ENCODE measurements around the gene MRPS33. TPM values are rescaled to one million over a fixed set of nuclear protein-coding genes. Genes with fewer than 3 reads are reported as not detected.
A peak's percentile ranks its signal among the peaks of the same experiment; 100 is the strongest.
"Not testable (repeated sequence)": the region's sequence is repeated elsewhere in the genome, so short reads cannot be mapped to it uniquely, and the experiment has no call there.

The MRPS33 gene
- 10 to 100 TPM; 51.6 to 70.8 TPM for total RNA-seq

GRCh38 chr7:141014524-141015395 lies at the start of gene MRPS33:
Gene MRPS33, minus strand, starts transcription at chr7:141014952. Its CDS starts 4,319 bp downstream, at chr7:141010633.
- Mint-ChIP-seq H3K4me3 (peak within 1 kb of the TSS; percentile 93), H3K36me3 (peaks cover 7% of the 10 kb centered on the region), H3K4me1 (peaks cover 32% of the 10 kb centered on the region), H3K27me3 (peaks cover 19% of the 10 kb centered on the region), H3K9me3 (ENCODE audit: low read depth) (peaks cover 2% of the 10 kb centered on the region), H3K27ac (peak within 1 kb of the TSS; percentile 99)
- peak; percentile 97 for DNase-seq
- ATAC-seq: peak; percentile 97
- CTCF ChIA-PET: interaction anchor here (0.6 to 3.5 kb wide), 11 partner anchors 9 to 1589 kb away, joined by 3 to 27 read pairs (median 6); partner anchors contain the start of genes BRAF and SSBP1

- Mint-ChIP-seq H3K27ac (no peak overlapping the region), H3K4me3 (no peak overlapping the region), H3K9me3 (ENCODE audit: low read depth) (peaks cover 2% of the 10 kb centered on the region), H3K36me3 (no peaks in the 10 kb centered on the region), H3K4me1 (peaks cover 15% of the 10 kb centered on the region), H3K27me3 (peaks cover 16% of the 10 kb centered on the region)
- CTCF ChIA-PET: no interaction called here
- ATAC-seq (no peak), DNase-seq (no peak)
Measured at GRCh38 chr7:141057788-141058187, 43.0 kb upstream of the MRPS33 start.

GRCh38 chr7:141055146-141055545 lies 40.4 kb upstream of the MRPS33 start:
- ATAC-seq (no peak), DNase-seq (no peak)
- Mint-ChIP-seq H3K36me3 (no peaks in the 10 kb centered on the region), H3K27me3 (peaks cover 18% of the 10 kb centered on the region), H3K4me3 (no peak overlapping the region), H3K4me1 (peaks cover 24% of the 10 kb centered on the region), H3K9me3 (ENCODE audit: low read depth) (no peaks in the 10 kb centered on the region), H3K27ac (no peak overlapping the region)
- CTCF ChIA-PET: no interaction called here

GRCh38 chr7:141053626-141054025 lies 38.9 kb upstream of the MRPS33 start:
- peak overlapping the region; percentile 14 for H3K4me3 Mint-ChIP-seq
- ATAC-seq (peak; percentile 94), DNase-seq (peak; percentile 82)
- peak overlapping the region; percentile 83 for H3K27ac Mint-ChIP-seq
- H3K27me3 Mint-ChIP-seq: peaks cover 29% of the 10 kb centered on the region
- no peaks in the 10 kb centered on the region for H3K36me3 Mint-ChIP-seq
- H3K9me3 Mint-ChIP-seq (ENCODE audit: low read depth): no peaks in the 10 kb centered on the region
- CTCF ChIA-PET: interaction anchor here (0.7 kb wide), 1 partner anchor 509 kb away, joined by 3 read pairs; no protein-coding TSS in a partner anchor
- H3K4me1 Mint-ChIP-seq: peaks cover 24% of the 10 kb centered on the region

- DNase-seq: no peak
- Mint-ChIP-seq H3K9me3 (ENCODE audit: low read depth) (no peaks in the 10 kb centered on the region), H3K27me3 (peaks cover 45% of the 10 kb centered on the region), H3K4me1 (no peaks in the 10 kb centered on the region), H3K27ac (no peak overlapping the region), H3K4me3 (no peak overlapping the region), H3K36me3 (no peaks in the 10 kb centered on the region)
- ATAC-seq: no peak
- CTCF ChIA-PET: no interaction called here
Measured at GRCh38 chr7:141045842-141046620, 31.3 kb upstream of the MRPS33 start.

- Mint-ChIP-seq H3K4me1 (no peaks in the 10 kb centered on the region), H3K9me3 (ENCODE audit: low read depth) (no peaks in the 10 kb centered on the region), H3K27me3 (peaks cover 39% of the 10 kb centered on the region), H3K27ac (no peak overlapping the region), H3K36me3 (no peaks in the 10 kb centered on the region), H3K4me3 (no peak overlapping the region)
- ATAC-seq (no peak), DNase-seq (no peak)
- CTCF ChIA-PET: no interaction called here
Measured at GRCh38 chr7:141045126-141045841, 30.5 kb upstream of the MRPS33 start.

- Mint-ChIP-seq H3K36me3 (no peaks in the 10 kb centered on the region), H3K4me1 (no peaks in the 10 kb centered on the region), H3K4me3 (no peak overlapping the region), H3K27ac (no peak overlapping the region), H3K27me3 (peaks cover 26% of the 10 kb centered on the region), H3K9me3 (ENCODE audit: low read depth) (no peaks in the 10 kb centered on the region)
- no peak for ATAC-seq
- CTCF ChIA-PET: no interaction called here
- no peak for DNase-seq
Measured at GRCh38 chr7:141043616-141044015, 28.9 kb upstream of the MRPS33 start.

- no peaks in the 10 kb centered on the region for H3K9me3 Mint-ChIP-seq (ENCODE audit: low read depth)
- no peaks in the 10 kb centered on the region for H3K36me3 Mint-ChIP-seq
- no peak overlapping the region for H3K4me3 Mint-ChIP-seq
- CTCF ChIA-PET: no interaction called here
- no peak for ATAC-seq
- no peaks in the 10 kb centered on the region for H3K4me1 Mint-ChIP-seq
- peaks cover 22% of the 10 kb centered on the region for H3K27me3 Mint-ChIP-seq
- no peak for DNase-seq
- no peak overlapping the region for H3K27ac Mint-ChIP-seq
Measured at GRCh38 chr7:141042222-141043193, 27.8 kb upstream of the MRPS33 start.

GRCh38 chr7:141039376-141039775 lies 24.6 kb upstream of the MRPS33 start:
- CTCF ChIA-PET: no interaction called here
- Mint-ChIP-seq H3K9me3 (ENCODE audit: low read depth) (no peaks in the 10 kb centered on the region), H3K4me1 (no peaks in the 10 kb centered on the region), H3K27ac (no peak overlapping the region), H3K36me3 (no peaks in the 10 kb centered on the region), H3K27me3 (peaks cover 10% of the 10 kb centered on the region), H3K4me3 (no peak overlapping the region)
- ATAC-seq: no peak
- DNase-seq: no peak

- CTCF ChIA-PET; H3K4me1 Mint-ChIP-seq; H3K36me3 Mint-ChIP-seq; ATAC-seq; H3K4me3 Mint-ChIP-seq; H3K9me3 Mint-ChIP-seq (ENCODE audit: low read depth); DNase-seq; H3K27ac Mint-ChIP-seq; H3K27me3 Mint-ChIP-seq: not testable (repeated sequence)
Measured at GRCh38 chr7:141038100-141038499, 23.3 kb upstream of the MRPS33 start.

GRCh38 chr7:141032539-141033323 lies 18.0 kb upstream of the MRPS33 start:
- H3K9me3 Mint-ChIP-seq (ENCODE audit: low read depth); DNase-seq; H3K27ac Mint-ChIP-seq; CTCF ChIA-PET; H3K36me3 Mint-ChIP-seq; ATAC-seq; H3K4me1 Mint-ChIP-seq; H3K4me3 Mint-ChIP-seq: not testable (repeated sequence)
- H3K27me3 Mint-ChIP-seq: peaks cover 40% of the 10 kb centered on the region

GRCh38 chr7:141028767-141029166 lies 14.0 kb upstream of the MRPS33 start:
- CTCF ChIA-PET: no interaction called here
- peaks cover 20% of the 10 kb centered on the region for H3K36me3 Mint-ChIP-seq

More at GRCh38 chr7:141028767-141029166, 14.0 kb upstream of the MRPS33 start:
- Mint-ChIP-seq H3K4me1 (peaks cover 2% of the 10 kb centered on the region), H3K9me3 (ENCODE audit: low read depth) (peaks cover 20% of the 10 kb centered on the region), H3K4me3 (no peak overlapping the region), H3K27me3 (peaks cover 35% of the 10 kb centered on the region), H3K27ac (no peak overlapping the region)
- ATAC-seq (no peak), DNase-seq (no peak)

Measured in activated CD8-positive, alpha-beta memory T cell treated with anti-CD3 and anti-CD28 coated beads, Interleukin-2, amount 10 ng/mL, durations not matched to agents 7 days and 5 days (primary cell).